ENCODE data around the gene PTTG1.

Gene PTTG1

DNA sequence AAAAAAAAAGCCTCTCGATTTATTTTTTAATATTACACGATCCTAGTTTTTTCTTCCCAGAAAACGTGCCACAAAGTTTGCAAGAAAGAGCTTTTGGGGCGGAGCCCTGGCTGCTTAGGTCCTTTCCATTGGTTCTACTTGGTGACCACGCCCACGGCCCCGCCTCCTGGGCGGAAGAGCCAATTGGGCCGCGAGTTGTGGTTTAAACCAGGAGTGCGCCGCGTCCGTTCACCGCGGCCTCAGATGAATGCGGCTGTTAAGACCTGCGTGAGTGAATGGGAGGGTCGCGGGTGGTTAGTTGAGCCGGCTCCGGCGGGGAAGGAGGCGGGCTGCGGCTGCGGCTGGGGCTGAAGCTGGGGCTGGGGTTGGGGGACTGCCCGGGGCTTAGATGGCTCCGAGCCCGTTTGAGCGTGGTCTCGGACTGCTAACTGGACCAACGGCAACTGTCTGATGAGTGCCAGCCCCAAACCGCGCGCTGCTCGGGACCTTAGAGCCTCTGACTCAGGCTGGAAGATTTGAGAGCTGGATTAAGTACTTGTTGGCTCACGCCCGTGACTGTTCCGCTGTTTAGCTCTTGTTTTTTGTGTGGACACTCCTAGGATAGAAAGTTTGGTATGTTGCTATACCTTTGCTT is at the start of gene PTTG1:
Gene PTTG1, plus strand, starts transcription at position 231 of the 634 bp plus-strand sequence. CDS start 458 bp downstream, outside the sequence.
- DNase-seq (ENCODE audit: low spot score), result peak; percentile 90

DNA sequence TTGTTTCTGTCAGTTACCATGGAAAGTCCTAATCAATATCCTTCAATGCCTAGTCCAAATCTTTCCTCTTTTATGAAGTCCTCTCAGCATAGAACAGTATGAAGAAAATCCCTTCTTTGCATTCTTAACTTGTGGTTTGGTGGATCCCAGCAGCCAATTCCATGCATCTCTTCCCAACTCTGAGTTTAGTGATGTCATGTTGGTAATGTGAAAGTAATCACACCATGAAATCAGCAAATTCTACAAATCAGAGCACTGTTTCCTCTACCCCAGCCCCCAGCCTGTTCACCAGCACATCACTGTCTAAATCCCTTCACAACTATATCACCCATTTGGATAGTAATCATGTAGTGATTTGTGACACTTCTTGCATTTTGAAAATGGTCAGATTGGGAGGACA is 46.5 kb upstream of the PTTG1 start:
- DNase-seq (ENCODE audit: low spot score), result no peak

GRCh38 chr5:160375701-160376100 is 46.0 kb upstream of the PTTG1 start:
- no peak for DNase-seq (ENCODE audit: low spot score)

DNA sequence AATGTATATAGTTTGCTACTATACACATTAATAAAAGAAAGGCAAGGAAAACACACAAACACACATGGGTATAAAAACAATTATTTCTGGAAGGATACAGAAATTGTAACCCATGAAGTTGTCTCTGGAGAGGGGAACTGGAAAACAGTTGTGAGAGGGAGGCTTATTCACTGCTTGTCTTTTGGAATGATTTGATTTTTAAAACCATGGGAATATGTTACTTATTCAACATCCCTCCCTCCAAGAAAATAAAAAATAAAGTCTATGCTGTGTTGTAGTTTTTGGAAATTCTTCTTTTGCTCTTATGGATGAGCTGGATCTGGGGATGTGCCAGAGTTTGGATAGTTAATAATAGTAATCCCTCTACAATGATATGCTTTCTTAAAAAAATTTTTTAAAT is 45.2 kb upstream of the PTTG1 start:
- no peak for DNase-seq (ENCODE audit: low spot score)

DNA sequence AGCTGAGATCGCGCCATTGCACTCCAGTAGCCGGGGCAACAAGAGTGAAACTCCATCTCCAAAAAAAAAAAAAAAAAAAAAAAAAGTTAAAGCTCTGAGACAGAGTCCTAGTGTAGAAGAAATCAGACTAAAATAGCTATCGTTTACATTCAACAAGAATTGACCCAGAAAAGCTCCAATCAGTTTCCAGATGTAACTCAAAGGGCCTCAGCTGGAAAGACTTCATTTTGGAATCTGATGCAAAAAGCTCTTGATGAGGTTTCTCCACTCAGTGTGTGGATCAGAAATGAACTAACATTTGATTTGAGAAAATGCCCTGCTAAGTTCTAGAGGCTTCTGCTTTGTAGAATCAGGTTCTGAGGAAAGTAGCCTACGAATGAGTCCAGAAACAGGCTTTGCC is 44.0 kb upstream of the PTTG1 start:
- DNase-seq (ENCODE audit: low spot score), result no peak

GRCh38 chr5:160378330-160378729 is 43.3 kb upstream of the PTTG1 start:
- DNase-seq (ENCODE audit: low spot score), result no peak

DNA sequence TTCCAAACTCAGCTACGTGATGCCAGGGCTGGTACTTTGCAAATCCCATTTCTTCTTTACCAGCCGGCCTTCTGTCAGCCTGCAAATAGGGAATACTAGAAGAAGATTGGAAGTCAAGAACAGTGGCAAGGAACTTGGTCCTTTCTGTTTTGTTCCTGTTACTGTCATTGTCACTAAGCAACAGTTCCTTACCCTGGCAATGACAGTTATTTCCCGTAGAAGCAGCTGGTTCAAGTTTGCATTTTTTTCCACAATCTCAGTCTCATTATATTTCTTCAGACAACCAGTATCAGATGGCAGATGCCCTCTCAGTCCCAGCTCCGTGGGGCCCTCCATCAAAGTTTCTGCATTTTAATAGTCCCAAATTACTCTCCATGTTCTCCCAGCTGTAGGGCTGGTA is 42.1 kb upstream of the PTTG1 start:
- no peak for DNase-seq (ENCODE audit: low spot score)

GRCh38 chr5:160380041-160380440 is 41.6 kb upstream of the PTTG1 start:
- DNase-seq (ENCODE audit: low spot score), result no peak

DNA sequence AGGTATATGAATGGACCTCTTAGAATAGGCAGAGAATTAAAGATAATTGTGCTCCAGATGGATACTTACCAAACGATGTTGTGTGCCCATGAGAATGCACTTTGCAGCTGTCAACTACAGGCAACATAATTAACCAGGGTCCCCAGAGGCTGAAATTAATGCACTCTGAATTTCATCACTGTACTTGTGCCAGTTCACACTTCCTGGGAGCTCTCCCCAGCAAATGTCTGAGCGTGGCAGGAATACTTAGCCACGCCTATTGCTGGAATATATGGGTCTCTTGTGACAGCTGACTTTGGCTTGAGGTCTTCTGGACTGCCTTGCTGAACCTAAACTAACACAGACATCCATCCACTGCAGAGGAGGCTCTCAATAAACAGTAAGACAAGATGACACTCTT is 39.3 kb upstream of the PTTG1 start:
- DNase-seq (ENCODE audit: low spot score), result no peak

GRCh38 chr5:160384681-160385080 is 37.0 kb upstream of the PTTG1 start:
- no peak for DNase-seq (ENCODE audit: low spot score)

- no peak for DNase-seq (ENCODE audit: low spot score)
These were observed 36.2 kb upstream of the PTTG1 start for GRCh38 chr5:160385496-160385895.

- DNase-seq (ENCODE audit: low spot score), result no peak
These were observed 34.2 kb upstream of the PTTG1 start for GRCh38 chr5:160387445-160387844.

- DNase-seq (ENCODE audit: low spot score), result peak; percentile 22
These were observed 30.6 kb upstream of the PTTG1 start for GRCh38 chr5:160390787-160391696.

DNA sequence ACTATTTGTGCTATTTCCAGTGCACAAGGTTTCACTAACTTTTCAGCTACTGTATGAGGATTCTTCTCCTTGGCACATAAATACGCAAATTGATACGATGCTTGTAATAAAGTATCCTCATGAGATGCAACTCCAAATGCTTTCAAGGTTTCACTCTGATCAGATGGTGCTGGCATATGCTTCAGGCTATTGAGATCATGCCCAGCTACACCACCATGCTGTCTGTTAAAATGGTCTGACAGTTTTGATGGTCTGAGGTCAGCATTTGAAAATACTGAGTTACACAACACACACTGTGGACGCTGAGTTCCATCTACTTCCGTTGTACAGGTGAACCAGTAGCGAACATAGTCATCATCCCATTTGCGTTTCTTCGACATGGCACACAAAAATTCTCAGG is 26.5 kb upstream of the PTTG1 start:
- no peak for DNase-seq (ENCODE audit: low spot score)

DNA sequence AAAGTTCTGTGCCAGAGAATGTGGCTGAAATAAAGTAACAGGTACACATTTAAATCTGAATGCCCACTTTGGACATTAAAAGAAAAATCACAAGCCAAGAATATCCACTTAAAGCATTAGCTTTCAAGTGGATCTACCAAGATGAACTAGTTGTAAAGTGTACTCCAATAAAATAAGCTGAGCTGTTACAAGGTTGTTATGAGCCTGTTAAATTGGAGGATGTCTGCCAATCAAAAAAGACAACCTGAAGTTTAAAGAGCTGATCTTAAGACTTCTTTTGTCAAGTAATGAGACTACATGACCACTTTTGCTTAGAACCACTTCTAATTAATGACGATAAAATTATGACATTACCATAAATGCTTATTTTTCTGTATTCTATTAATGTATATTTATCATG is 24.2 kb upstream of the PTTG1 start:
- DNase-seq (ENCODE audit: low spot score), result no peak

GRCh38 chr5:160398806-160399205 is 22.8 kb upstream of the PTTG1 start:
- no peak for DNase-seq (ENCODE audit: low spot score)

GRCh38 chr5:160399402-160400353 is 22.0 kb upstream of the PTTG1 start, which contains the start of gene FAM200C:
Gene FAM200C, minus strand, starts transcription at chr5:160400054. Its CDS starts 4,564 bp downstream, at chr5:160395490.
- peak; percentile 69 for DNase-seq (ENCODE audit: low spot score)

DNA sequence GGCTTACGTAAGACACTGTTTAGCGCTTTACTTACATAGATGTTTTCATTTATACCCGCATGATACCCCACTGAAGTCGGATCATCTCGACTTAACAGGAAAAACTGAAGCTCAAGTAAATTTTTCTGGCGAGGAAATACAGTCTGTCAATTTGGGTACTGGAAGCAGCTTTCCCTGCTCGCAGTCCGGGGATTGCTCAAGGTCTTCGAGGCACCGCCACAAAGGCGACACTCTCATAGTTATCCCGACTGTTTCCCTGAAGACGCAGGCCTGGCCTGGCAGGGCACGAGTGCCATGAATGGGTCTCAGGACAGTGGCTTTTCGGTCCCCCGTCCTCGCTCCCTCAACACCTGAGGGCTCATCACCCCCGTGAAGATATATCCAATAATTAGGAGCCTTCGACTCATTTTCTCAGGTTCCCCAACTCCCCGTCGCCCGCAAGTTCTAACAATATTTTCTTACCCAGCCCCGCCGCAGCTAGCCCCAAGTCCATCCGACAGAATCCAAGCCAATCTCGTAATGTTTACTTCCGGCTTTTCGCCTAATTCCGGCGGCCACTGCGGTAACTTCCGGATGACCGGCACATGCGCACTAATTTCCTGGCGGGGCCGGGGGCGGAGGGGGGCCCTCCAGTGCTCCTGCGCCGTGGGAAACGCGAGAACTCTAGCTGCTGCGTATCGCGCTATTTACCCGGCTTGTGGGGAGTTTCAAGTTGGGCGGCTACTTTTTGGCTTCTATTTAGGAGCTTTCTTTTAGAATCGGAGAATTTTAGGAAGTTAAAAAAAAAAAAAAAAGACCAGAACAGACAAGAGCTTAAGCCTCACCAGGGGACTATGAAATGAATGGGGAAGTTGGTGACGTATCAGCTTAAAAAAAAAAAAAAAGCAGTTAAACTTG is 2.8 kb upstream of the PTTG1 start, which contains the start of gene SLU7:
Gene SLU7, minus strand, starts transcription at position 521 of the 897 bp plus-strand sequence. CDS start 3,787 bp downstream, outside the sequence.
- DNase-seq (ENCODE audit: low spot score), result peak; percentile 93

DNA sequence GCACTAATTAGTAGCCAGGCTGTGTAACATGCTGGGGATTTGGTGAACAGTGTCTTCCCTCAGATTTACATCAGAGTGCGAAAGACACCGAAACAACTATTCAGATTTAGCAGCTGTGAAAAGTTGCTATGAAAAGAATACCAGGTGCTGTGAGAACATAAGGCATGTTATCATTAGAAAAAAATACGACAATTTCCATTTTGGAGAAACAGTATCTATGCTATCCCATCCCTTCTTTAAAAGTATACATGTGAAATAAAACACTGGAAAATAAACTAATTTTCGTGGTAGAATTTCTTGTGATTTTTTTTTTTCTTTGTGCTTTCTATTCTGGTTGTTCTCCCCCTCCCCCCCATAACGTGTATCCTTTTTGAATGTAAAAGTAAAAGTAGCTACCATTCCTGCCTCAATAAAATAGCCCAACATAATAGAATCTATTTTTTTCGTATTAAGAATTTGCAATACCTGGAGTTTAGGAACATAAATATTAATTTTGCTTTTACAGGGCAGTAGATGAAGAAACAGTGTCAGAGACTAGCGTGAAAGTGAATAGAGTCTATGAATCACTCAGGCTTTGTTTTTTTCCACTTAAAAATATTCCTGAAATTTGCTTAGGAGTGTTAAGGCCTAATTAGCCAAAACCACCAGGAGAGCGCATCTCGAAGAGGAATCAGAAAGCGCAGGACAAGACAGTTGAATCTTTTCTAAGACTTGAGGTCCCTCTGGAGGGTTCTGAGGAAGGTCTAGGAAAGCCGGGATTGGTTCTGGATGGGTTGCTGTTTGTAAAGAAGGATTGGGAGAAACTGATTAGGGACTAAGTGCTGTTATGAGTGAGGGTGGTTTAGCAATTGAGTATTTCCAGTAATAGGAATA is 2.0 kb upstream of the PTTG1 start:
- DNase-seq (ENCODE audit: low spot score), result no peak

DNA sequence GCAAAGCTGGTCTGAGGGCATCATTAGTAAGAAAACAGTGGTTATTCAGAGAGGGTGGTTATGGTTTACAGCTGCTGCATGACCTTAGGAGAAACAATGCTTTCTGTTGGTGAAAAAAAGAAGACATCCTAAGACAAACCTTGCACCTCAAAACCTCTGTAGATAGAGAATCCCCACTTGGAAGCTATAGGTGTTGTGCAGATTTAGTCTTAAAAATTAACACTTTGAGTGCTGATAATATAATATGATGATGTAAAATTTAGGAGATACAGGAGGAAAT is 1.4 kb upstream of the PTTG1 start:
- DNase-seq (ENCODE audit: low spot score), result no peak
